Measurements from ENCODE around the gene WFDC9.
"Not testable (repeated sequence)": the region's sequence is repeated elsewhere in the genome, so short reads cannot be mapped to it uniquely, and the experiment has no call there.

WFDC9 gene

DNA sequence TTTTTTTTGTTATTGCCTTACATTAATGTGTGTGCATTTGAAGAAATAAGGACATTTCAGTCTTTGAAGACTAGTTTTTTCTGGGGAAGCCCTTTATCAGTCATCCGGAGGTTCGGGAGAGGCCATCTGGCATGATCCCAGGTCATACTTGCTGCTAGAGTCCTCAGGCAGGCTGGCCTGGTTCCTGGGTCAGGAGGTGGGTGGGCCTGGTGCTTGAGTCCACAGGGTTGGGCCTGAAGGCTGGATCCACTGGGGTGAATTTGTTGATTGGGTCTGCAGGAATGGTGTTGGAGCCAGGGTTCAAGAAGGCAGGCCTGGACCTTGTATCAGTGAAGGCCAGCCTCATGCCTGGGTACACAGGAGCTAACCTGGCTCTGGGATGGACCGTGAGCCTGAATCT lies 15.8 kb upstream of the WFDC9 start:
- Histone ChIP-seq H3K27me3 (ENCODE audit: control insufficient read depth in 3 of 3, insufficient read depth in 3 of 3, low read depth in 1 of 3, low read length in 3 of 3) (no peaks in the 10 kb centered on the region), H3K9me3 (replicated peaks in 1 of 2; ENCODE audit: control insufficient read depth in 2 of 2, insufficient read depth in 1 of 2, low read depth in 1 of 2, low read length in 2 of 2) (peaks cover 0 to 9% of the 10 kb centered on the region in 2 donors), H2BK12ac (ENCODE audit: low read length) (peak overlapping the region; percentile 30), H2BK15ac (ENCODE audit: low read length) (no peak overlapping the region), H2AK5ac (ENCODE audit: low read depth, low read length) (peak overlapping the region; percentile 21), H3K4ac (ENCODE audit: low read length) (no peak overlapping the region), H3K4me3 (ENCODE audit: low read length in 2 of 2) (no peak overlapping the region), H3K9ac (ENCODE audit: low read depth, low read length, poor library complexity) (no peak overlapping the region), H3K4me2 (ENCODE audit: insufficient read depth, low read length, poor library complexity, severe bottlenecking) (no peak overlapping the region), H3K4me1 (ENCODE audit: control insufficient read depth in 2 of 2, insufficient read depth in 1 of 2, low read depth in 1 of 2, low read length in 2 of 2) (no peaks in the 10 kb centered on the region), H3K27ac (replicated peaks; ENCODE audit: low read length) (no peak overlapping the region), H2BK5ac (ENCODE audit: low read length) (no peak overlapping the region), H4K8ac (ENCODE audit: low read depth, low read length) (no peak overlapping the region), H3K36me3 (replicated peaks in 1 of 2; ENCODE audit: control insufficient read depth in 2 of 2, insufficient read depth in 2 of 2, low read length in 2 of 2) (no peaks in the 10 kb centered on the region), H3K18ac (ENCODE audit: low read length) (peak overlapping the region; percentile 11), H2BK120ac (ENCODE audit: low read depth, low read length) (no peak overlapping the region), H3K79me1 (ENCODE audit: low read depth, low read length) (no peaks in the 10 kb centered on the region), H2AFZ (ENCODE audit: low read length) (no peak overlapping the region), H3K14ac (ENCODE audit: low read length) (peak overlapping the region; percentile 56), H4K91ac (ENCODE audit: low read depth, low read length, poor library complexity) (no peak overlapping the region), H3K23ac (ENCODE audit: low read depth, low read length, poor library complexity) (no peak overlapping the region)
- no CpG with 5 or more reads among the region's 3 CpGs for WGBS, 2 donors (ENCODE audit: extremely low coverage in 2 of 2, insufficient read length in 2 of 2, insufficient replicate concordance in 1 of 2)
- DNase-seq (ENCODE audit: low spot score): no peak

GRCh38 chr20:45645869-45646268 lies 14.8 kb upstream of the WFDC9 start:
- not testable (repeated sequence) for DNase-seq (ENCODE audit: low spot score); H3K4ac ChIP-seq (ENCODE audit: low read length); H3K4me3 ChIP-seq (ENCODE audit: low read length in 2 of 2); H3K79me1 ChIP-seq (ENCODE audit: low read depth, low read length); H3K36me3 ChIP-seq (replicated peaks in 1 of 2; ENCODE audit: control insufficient read depth in 2 of 2, insufficient read depth in 2 of 2, low read length in 2 of 2); H3K23ac ChIP-seq (ENCODE audit: low read depth, low read length, poor library complexity); H3K14ac ChIP-seq (ENCODE audit: low read length); H3K18ac ChIP-seq (ENCODE audit: low read length); H2AK5ac ChIP-seq (ENCODE audit: low read depth, low read length); H3K27ac ChIP-seq (replicated peaks; ENCODE audit: low read length); H3K9me3 ChIP-seq (replicated peaks in 1 of 2; ENCODE audit: control insufficient read depth in 2 of 2, insufficient read depth in 1 of 2, low read depth in 1 of 2, low read length in 2 of 2); H2BK120ac ChIP-seq (ENCODE audit: low read depth, low read length); H2AFZ ChIP-seq (ENCODE audit: low read length); H3K9ac ChIP-seq (ENCODE audit: low read depth, low read length, poor library complexity); H3K4me1 ChIP-seq (ENCODE audit: control insufficient read depth in 2 of 2, insufficient read depth in 1 of 2, low read depth in 1 of 2, low read length in 2 of 2); H3K27me3 ChIP-seq (ENCODE audit: control insufficient read depth in 3 of 3, insufficient read depth in 3 of 3, low read depth in 1 of 3, low read length in 3 of 3); H2BK12ac ChIP-seq (ENCODE audit: low read length); H4K8ac ChIP-seq (ENCODE audit: low read depth, low read length); H2BK15ac ChIP-seq (ENCODE audit: low read length); H4K91ac ChIP-seq (ENCODE audit: low read depth, low read length, poor library complexity); H2BK5ac ChIP-seq (ENCODE audit: low read length); H3K4me2 ChIP-seq (ENCODE audit: insufficient read depth, low read length, poor library complexity, severe bottlenecking)
- no CpG with 5 or more reads among the region's 28 CpGs for WGBS, 2 donors (ENCODE audit: extremely low coverage in 2 of 2, insufficient read length in 2 of 2, insufficient replicate concordance in 1 of 2)

DNA sequence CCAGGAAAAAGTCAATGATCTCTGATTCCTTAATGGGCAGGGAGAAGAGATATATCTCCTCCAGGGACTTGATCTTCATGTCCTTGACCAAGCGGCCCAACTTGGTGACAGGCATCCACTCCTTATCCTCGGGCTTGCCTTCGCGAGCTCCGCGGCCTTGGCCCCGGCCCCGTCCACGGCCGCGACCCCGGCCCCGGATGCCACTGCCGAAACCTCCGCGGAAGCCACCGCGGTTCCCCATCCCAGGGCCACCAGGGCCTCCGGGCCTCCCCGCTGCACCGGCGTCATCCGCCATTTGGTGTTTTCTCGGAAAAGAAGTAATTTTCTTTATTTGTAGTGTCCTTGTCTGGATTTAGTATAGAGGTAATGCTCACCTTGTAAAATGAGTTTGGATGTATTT lies 10.0 kb upstream of the WFDC9 start:
- H3K4me3 ChIP-seq (ENCODE audit: low read length in 2 of 2); H2AK5ac ChIP-seq (ENCODE audit: low read depth, low read length); H3K4me2 ChIP-seq (ENCODE audit: insufficient read depth, low read length, poor library complexity, severe bottlenecking); H4K91ac ChIP-seq (ENCODE audit: low read depth, low read length, poor library complexity); H3K27ac ChIP-seq (replicated peaks; ENCODE audit: low read length); H2BK15ac ChIP-seq (ENCODE audit: low read length); H3K14ac ChIP-seq (ENCODE audit: low read length); H2BK5ac ChIP-seq (ENCODE audit: low read length); DNase-seq (ENCODE audit: low spot score); H3K18ac ChIP-seq (ENCODE audit: low read length); H2AFZ ChIP-seq (ENCODE audit: low read length); H2BK120ac ChIP-seq (ENCODE audit: low read depth, low read length); H3K79me1 ChIP-seq (ENCODE audit: low read depth, low read length); H4K8ac ChIP-seq (ENCODE audit: low read depth, low read length); H3K4me1 ChIP-seq (ENCODE audit: control insufficient read depth in 2 of 2, insufficient read depth in 1 of 2, low read depth in 1 of 2, low read length in 2 of 2); H2BK12ac ChIP-seq (ENCODE audit: low read length); H3K36me3 ChIP-seq (replicated peaks in 1 of 2; ENCODE audit: control insufficient read depth in 2 of 2, insufficient read depth in 2 of 2, low read length in 2 of 2); H3K27me3 ChIP-seq (ENCODE audit: control insufficient read depth in 3 of 3, insufficient read depth in 3 of 3, low read depth in 1 of 3, low read length in 3 of 3); H3K23ac ChIP-seq (ENCODE audit: low read depth, low read length, poor library complexity); H3K9me3 ChIP-seq (replicated peaks in 1 of 2; ENCODE audit: control insufficient read depth in 2 of 2, insufficient read depth in 1 of 2, low read depth in 1 of 2, low read length in 2 of 2); H3K9ac ChIP-seq (ENCODE audit: low read depth, low read length, poor library complexity); H3K4ac ChIP-seq (ENCODE audit: low read length): not testable (repeated sequence)
- WGBS, 2 donors (ENCODE audit: extremely low coverage in 2 of 2, insufficient read length in 2 of 2, insufficient replicate concordance in 1 of 2): no CpG with 5 or more reads among the region's 24 CpGs

DNA sequence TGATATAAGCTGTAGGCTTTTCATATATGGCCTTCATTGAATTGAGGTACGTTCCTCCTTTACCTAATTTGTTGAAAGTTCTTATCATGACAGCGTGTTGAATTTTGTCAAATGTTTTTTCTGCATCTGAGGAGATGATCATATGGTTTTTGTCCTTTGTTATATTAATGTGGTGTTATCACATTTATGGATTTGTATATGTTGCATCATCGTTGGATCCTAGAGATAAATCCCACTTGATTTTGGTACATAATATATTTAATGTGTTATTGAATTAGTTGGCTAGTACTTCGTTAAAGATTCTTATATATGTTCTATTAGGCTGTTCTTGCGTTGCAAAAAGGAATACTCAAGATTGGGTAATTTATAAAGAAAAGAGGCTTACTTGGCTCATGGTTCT lies 8.6 kb upstream of the WFDC9 start:
- H3K36me3 ChIP-seq (replicated peaks in 1 of 2; ENCODE audit: control insufficient read depth in 2 of 2, insufficient read depth in 2 of 2, low read length in 2 of 2): no peaks in the 10 kb centered on the region
- no peaks in the 10 kb centered on the region for H3K27me3 ChIP-seq (ENCODE audit: control insufficient read depth in 3 of 3, insufficient read depth in 3 of 3, low read depth in 1 of 3, low read length in 3 of 3)
- no peak overlapping the region for H3K27ac ChIP-seq (replicated peaks; ENCODE audit: low read length)
- no peak overlapping the region for H3K9ac ChIP-seq (ENCODE audit: low read depth, low read length, poor library complexity)
- H2BK15ac ChIP-seq (ENCODE audit: low read length): no peak overlapping the region
- H3K79me1 ChIP-seq (ENCODE audit: low read depth, low read length): no peaks in the 10 kb centered on the region
- H2BK120ac ChIP-seq (ENCODE audit: low read depth, low read length): no peak overlapping the region
- H3K4me3 ChIP-seq (ENCODE audit: low read length in 2 of 2): no peak overlapping the region
- H3K9me3 ChIP-seq (replicated peaks in 1 of 2; ENCODE audit: control insufficient read depth in 2 of 2, insufficient read depth in 1 of 2, low read depth in 1 of 2, low read length in 2 of 2): no peaks in the 10 kb centered on the region
- no peak overlapping the region for H3K14ac ChIP-seq (ENCODE audit: low read length)
- no peak overlapping the region for H2AK5ac ChIP-seq (ENCODE audit: low read depth, low read length)
- no peak overlapping the region for H4K8ac ChIP-seq (ENCODE audit: low read depth, low read length)
- DNase-seq (ENCODE audit: low spot score): no peak
- H3K4me1 ChIP-seq (ENCODE audit: control insufficient read depth in 2 of 2, insufficient read depth in 1 of 2, low read depth in 1 of 2, low read length in 2 of 2): no peaks in the 10 kb centered on the region
- H3K23ac ChIP-seq (ENCODE audit: low read depth, low read length, poor library complexity): no peak overlapping the region
- no peak overlapping the region for H3K18ac ChIP-seq (ENCODE audit: low read length)
- H2BK5ac ChIP-seq (ENCODE audit: low read length): no peak overlapping the region
- H4K91ac ChIP-seq (ENCODE audit: low read depth, low read length, poor library complexity): no peak overlapping the region
- no peak overlapping the region for H2AFZ ChIP-seq (ENCODE audit: low read length)
- H2BK12ac ChIP-seq (ENCODE audit: low read length): no peak overlapping the region
- H3K4ac ChIP-seq (ENCODE audit: low read length): no peak overlapping the region
- no CpG with 5 or more reads among the region's 5 CpGs for WGBS, 2 donors (ENCODE audit: extremely low coverage in 2 of 2, insufficient read length in 2 of 2, insufficient replicate concordance in 1 of 2)
- H3K4me2 ChIP-seq (ENCODE audit: insufficient read depth, low read length, poor library complexity, severe bottlenecking): no peak overlapping the region
